Naive thymus-derived CD4-positive, alpha-beta T cell (primary cell): ENCODE data around the gene ARHGAP10. TPM values are rescaled to one million over a fixed set of nuclear protein-coding genes. Genes with fewer than 3 reads are reported as not detected.

Experiments
- ATAC-seq: fragments of 150-1000 bp; cut with Tn5 transposase; 2 replicates; pipeline ENCODE4 v1.10.0; 2021; ENCODE audit warnings: mild to moderate bottlenecking, moderate library complexity
- CTCF ChIA-PET: fragments of 350-600 bp; sonication (Branson Sonifier 250); formaldehyde crosslinking; loops from one replicate; lab custom pipeline; 2021; ENCODE audit warnings: antibody characterized with exemption; lab: Charles Lee
- POLR2A ChIA-PET: fragments of 350-600 bp; sonication (Branson Sonifier 250); formaldehyde crosslinking; loops from one replicate; lab custom pipeline; 2021; ENCODE audit warnings: antibody characterized with exemption, inconsistent platforms; lab: Charles Lee
- DNase-seq, 9 donors: peaks; one replicate each; pipeline versions ENCODE4 v3.0.0 to v3.0.0-alpha.2; 2020 to 2022; ENCODE audit warnings: mixed read lengths in 1 of 9
- H3K27ac ChIP-seq: one replicate; pipeline ENCODE4 v1.7.0; 2013; ENCODE audit warnings: mild to moderate bottlenecking, low read depth, low read length, moderate library complexity
- H3K27me3 ChIP-seq, 2 donors: one replicate each; pipeline ENCODE4 v1.7.0; 2013; ENCODE audit warnings: low read length in 2 of 2, mild to moderate bottlenecking in 2 of 2, moderate library complexity in 2 of 2; ENCODE audit not compliant: control insufficient read depth in 2 of 2, insufficient read depth in 2 of 2
- H3K36me3 ChIP-seq, 3 experiments: 1 replicate in 2 of 3; 2 replicates in 1 of 3; pipeline ENCODE4 v1.7.0; 2013; ENCODE audit warnings: low read length in 3 of 3, mild to moderate bottlenecking in 3 of 3, moderate library complexity in 1 of 3; ENCODE audit not compliant: insufficient read depth in 3 of 3, control insufficient read depth in 2 of 3
- H3K4me1 ChIP-seq, 2 donors: one replicate each; pipeline ENCODE4 v1.7.0; 2013; ENCODE audit warnings: low read length in 2 of 2, mild to moderate bottlenecking in 2 of 2, moderate library complexity in 1 of 2; ENCODE audit not compliant: control insufficient read depth in 2 of 2, insufficient read depth in 2 of 2
- H3K4me3 ChIP-seq: 2 replicates; pipeline ENCODE4 v1.7.0; 2013; ENCODE audit warnings: mild to moderate bottlenecking, low read length
- H3K9me3 ChIP-seq, 3 experiments: 1 replicate in 2 of 3; 2 replicates in 1 of 3; pipeline ENCODE4 v1.7.0; 2013; ENCODE audit warnings: low read length in 3 of 3; ENCODE audit not compliant: control insufficient read depth in 2 of 3
- H3K27ac Mint-ChIP-seq, 9 donors: one replicate each; pipeline ENCODE4 v1.8.0; 2020 to 2022; ENCODE audit warnings: mixed read lengths in 9 of 9, mild to moderate bottlenecking in 8 of 9, moderate library complexity in 5 of 9, inconsistent platforms in 2 of 9
- H3K27me3 Mint-ChIP-seq, 5 donors: one replicate each; pipeline ENCODE4 v1.8.0; 2021 to 2022; ENCODE audit warnings: mixed read lengths in 5 of 5, mild to moderate bottlenecking in 1 of 5
- H3K36me3 Mint-ChIP-seq, 5 donors: one replicate each; pipeline ENCODE4 v1.8.0; 2020 to 2022; ENCODE audit warnings: mixed read lengths in 5 of 5, mild to moderate bottlenecking in 3 of 5, inconsistent platforms in 1 of 5
- H3K4me1 Mint-ChIP-seq, 7 donors: one replicate each; pipeline ENCODE4 v1.8.0; 2020 to 2022; ENCODE audit warnings: mixed read lengths in 7 of 7, mild to moderate bottlenecking in 3 of 7, inconsistent platforms in 1 of 7
- H3K4me3 Mint-ChIP-seq, 10 donors: one replicate each; pipeline ENCODE4 v1.8.0; 2020 to 2022; ENCODE audit warnings: mild to moderate bottlenecking in 10 of 10, mixed read lengths in 10 of 10, moderate library complexity in 6 of 10, inconsistent platforms in 2 of 10
- H3K9me3 Mint-ChIP-seq, 11 donors: one replicate each; pipeline ENCODE4 v1.8.0; 2020 to 2022; ENCODE audit warnings: mixed read lengths in 11 of 11, mild to moderate bottlenecking in 4 of 11, inconsistent platforms in 1 of 11, moderate library complexity in 1 of 11
- intact Hi-C, 2 donors: fragments of 100-400 bp; cut with micrococcal nuclease; formaldehyde crosslinking; loops; one replicate each; pipeline ENCODE4 v1.15.1; 2023
- polyA plus RNA-seq, 2 donors: library from polyadenylated mRNA; unstranded; fragments of 300-500 nt; fragmentation: Illumina TruSeq; gene quantifications; one replicate each; pipeline ENCODE4 v1.2.3, GENCODE V29; 2021
- total RNA-seq, 6 experiments: library from RNA in 5 of 6; stranded (reverse) in 5 of 6; gene quantifications; 1 replicate in 5 of 6; 2 replicates in 1 of 6; pipeline ENCODE4 v1.2.3 and lab custom pipeline; 2021 to 2026

Gene ARHGAP10
- total and polyA plus RNA-seq, 7 experiments from 2014 or later = 1.9 to 8.5 (median 3.0) TPM

- no peaks in the 10 kb centered on the region for H3K36me3 ChIP-seq
- ChIA-PET POLR2A (no interaction called here), CTCF (no interaction called here)
- Mint-ChIP-seq H3K9me3 (no peaks in the 10 kb centered on the region), H3K4me1 (peaks cover 0 to 8% (median 0%) of the 10 kb centered on the region in 7 donors), H3K4me3 (no peak overlapping the region), H3K27ac (no peak overlapping the region), H3K27me3 (no peaks in the 10 kb centered on the region), H3K36me3 (no peaks in the 10 kb centered on the region)
- ATAC-seq (no peak), DNase-seq (no peak)
- no peaks in the 10 kb centered on the region for H3K9me3 ChIP-seq
- intact Hi-C loops = no loop called here
- H3K4me3 ChIP-seq = no peak overlapping the region
- H3K4me1 ChIP-seq = no peaks in the 10 kb centered on the region
- no peak overlapping the region for H3K27ac ChIP-seq
- no peaks in the 10 kb centered on the region for H3K27me3 ChIP-seq
These were observed 40.6 kb downstream of the ARHGAP10 start for GRCh38 chr4:147772459-147772969.

GRCh38 chr4:147773261-147774184, 41.6 kb downstream of the ARHGAP10 start:
- no peak for DNase-seq
- intact Hi-C loops = no loop called here
- no peaks in the 10 kb centered on the region for H3K9me3 ChIP-seq
- no peaks in the 10 kb centered on the region for H3K4me1 ChIP-seq
- POLR2A ChIA-PET = no interaction called here
- Mint-ChIP-seq H3K27ac (no peak overlapping the region), H3K4me3 (no peak overlapping the region), H3K4me1 (peaks cover 0 to 7% (median 0%) of the 10 kb centered on the region in 7 donors), H3K36me3 (no peaks in the 10 kb centered on the region), H3K9me3 (no peaks in the 10 kb centered on the region), H3K27me3 (no peaks in the 10 kb centered on the region)
- no peaks in the 10 kb centered on the region for H3K36me3 ChIP-seq
- ATAC-seq = no peak
- H3K4me3 ChIP-seq = no peak overlapping the region
- CTCF ChIA-PET = no interaction called here
- no peak overlapping the region for H3K27ac ChIP-seq
- no peaks in the 10 kb centered on the region for H3K27me3 ChIP-seq

- H3K27ac ChIP-seq = no peak overlapping the region
- H3K36me3 ChIP-seq = no peaks in the 10 kb centered on the region
- Mint-ChIP-seq H3K27ac (no peak overlapping the region), H3K36me3 (no peaks in the 10 kb centered on the region), H3K4me3 (no peak overlapping the region), H3K4me1 (peaks cover 0 to 17% (median 0%) of the 10 kb centered on the region in 7 donors), H3K27me3 (peaks cover 0 to 5% (median 3%) of the 10 kb centered on the region in 5 donors), H3K9me3 (no peaks in the 10 kb centered on the region)
- DNase-seq = no peak
- ATAC-seq = no peak
- no peaks in the 10 kb centered on the region for H3K9me3 ChIP-seq
- no peaks in the 10 kb centered on the region for H3K27me3 ChIP-seq
- no peak overlapping the region for H3K4me3 ChIP-seq
- H3K4me1 ChIP-seq = no peaks in the 10 kb centered on the region
- intact Hi-C loops = no loop called here
- ChIA-PET CTCF (no interaction called here), POLR2A (no interaction called here)
These were observed 44.8 kb downstream of the ARHGAP10 start for GRCh38 chr4:147776716-147777115.

GRCh38 chr4:147777456-147778091, 45.7 kb downstream of the ARHGAP10 start:
- no peaks in the 10 kb centered on the region for H3K9me3 Mint-ChIP-seq
- Histone ChIP-seq H3K27me3 (no peaks in the 10 kb centered on the region), H3K36me3 (no peaks in the 10 kb centered on the region), H3K4me3 (no peak overlapping the region), H3K4me1 (no peaks in the 10 kb centered on the region), H3K9me3 (no peaks in the 10 kb centered on the region), H3K27ac (no peak overlapping the region)
- peaks cover 0 to 22% (median 0%) of the 10 kb centered on the region in 7 donors for H3K4me1 Mint-ChIP-seq
- H3K27me3 Mint-ChIP-seq = peaks cover 0 to 5% (median 3%) of the 10 kb centered on the region in 5 donors
- DNase-seq (no peak), ATAC-seq (no peak)
- ChIA-PET POLR2A (no interaction called here), CTCF (no interaction called here)
- intact Hi-C loops = no loop called here
- H3K27ac Mint-ChIP-seq = no peak overlapping the region
- H3K36me3 Mint-ChIP-seq = no peaks in the 10 kb centered on the region
- no peak overlapping the region for H3K4me3 Mint-ChIP-seq

DNA sequence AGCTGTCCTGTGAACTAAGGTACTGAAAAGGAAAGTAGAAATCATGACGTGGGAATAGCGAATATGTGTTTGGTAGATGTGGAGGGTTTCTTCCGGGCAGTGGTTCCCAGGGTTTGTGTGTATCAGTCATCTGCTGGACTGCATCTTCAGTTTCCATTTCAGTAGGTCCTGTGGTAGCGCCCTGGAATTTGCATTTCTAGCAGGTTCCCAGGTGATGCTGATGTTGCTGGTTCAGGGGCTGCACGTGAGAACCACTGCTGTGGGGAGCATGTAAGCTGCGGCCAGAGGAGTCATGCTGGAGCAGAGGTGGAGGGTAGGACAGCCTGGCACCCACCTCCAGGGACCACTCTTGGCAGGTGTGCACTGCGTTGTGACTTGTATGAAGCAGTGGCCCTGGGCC, 47.1 kb downstream of the ARHGAP10 start:
- H3K27me3 Mint-ChIP-seq = peaks cover 0 to 5% (median 3%) of the 10 kb centered on the region in 5 donors
- intact Hi-C loops = no loop called here
- H3K4me3 ChIP-seq = no peak overlapping the region
- H3K9me3 Mint-ChIP-seq = no peaks in the 10 kb centered on the region
- POLR2A ChIA-PET = no interaction called here
- no peaks in the 10 kb centered on the region for H3K4me1 ChIP-seq
- H3K27me3 ChIP-seq = no peaks in the 10 kb centered on the region
- H3K27ac ChIP-seq = no peak overlapping the region
- H3K4me3 Mint-ChIP-seq = no peak overlapping the region
- H3K9me3 ChIP-seq = no peaks in the 10 kb centered on the region
- H3K4me1 Mint-ChIP-seq = peaks cover 0 to 22% (median 0%) of the 10 kb centered on the region in 7 donors
- no peak overlapping the region for H3K27ac Mint-ChIP-seq
- no peaks in the 10 kb centered on the region for H3K36me3 ChIP-seq
- ATAC-seq (no peak), DNase-seq (no peak)
- H3K36me3 Mint-ChIP-seq = no peaks in the 10 kb centered on the region
- CTCF ChIA-PET = no interaction called here

DNA sequence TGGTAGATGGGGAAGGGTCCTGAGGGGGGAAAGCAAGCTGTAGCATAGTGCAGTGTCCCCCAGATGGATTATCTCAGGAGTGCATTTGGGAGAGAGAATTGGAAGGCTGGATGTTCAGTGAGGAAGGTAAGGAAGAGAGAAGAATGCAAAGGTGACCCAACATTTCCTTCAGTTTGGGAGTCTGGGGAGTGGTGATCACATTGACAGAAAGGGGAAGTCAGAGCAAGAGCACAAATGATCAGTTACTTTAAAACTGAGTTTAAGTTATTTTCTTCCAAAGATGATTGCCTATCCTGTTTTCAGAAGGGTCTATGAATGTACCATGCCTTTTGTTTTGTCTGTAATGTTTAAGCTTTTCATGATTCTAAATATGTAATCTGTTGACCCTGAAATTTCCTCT, 47.6 kb downstream of the ARHGAP10 start:
- Histone ChIP-seq H3K4me1 (no peaks in the 10 kb centered on the region), H3K4me3 (no peak overlapping the region), H3K36me3 (no peaks in the 10 kb centered on the region), H3K9me3 (no peaks in the 10 kb centered on the region), H3K27me3 (no peaks in the 10 kb centered on the region), H3K27ac (no peak overlapping the region)
- Mint-ChIP-seq H3K9me3 (no peaks in the 10 kb centered on the region), H3K27me3 (peaks cover 0 to 5% (median 3%) of the 10 kb centered on the region in 5 donors), H3K27ac (peak overlapping the region in 1 of 9 donors; percentile 53), H3K36me3 (no peaks in the 10 kb centered on the region), H3K4me3 (no peak overlapping the region), H3K4me1 (peaks cover 0 to 22% (median 0%) of the 10 kb centered on the region in 7 donors)
- ChIA-PET POLR2A (no interaction called here), CTCF (no interaction called here)
- DNase-seq (no peak), ATAC-seq (no peak)
- intact Hi-C loops = no loop called here
